T47D (cell line): Measurements from ENCODE around the gene TRIM46.

ENCODE experiments used
- DNase-seq, 2 experiments: peaks; one replicate each; pipeline versions ENCODE4 v3.0.0 to v3.0.0-alpha.2; 2011 to 2012; ENCODE audit warnings: low read depth in 1 of 2, low spot score in 1 of 2
- JUND ChIP-seq: IDR thresholded peaks from 2 replicates; pipeline ENCODE4 v1.6.1; 2012; ENCODE audit warnings: low read depth
- in situ Hi-C: cut with HindIII; loops from 2 replicates; pipeline ENCODE4 v1.10.0; 2016; ENCODE audit warnings: low sequenced_read_pairs, low pct_unique_long_range_greater_than_20kb

The TRIM46 gene

GRCh38 chr1:155178441-155179111, 4.9 kb downstream of the TRIM46 start:
- no peak for TF ChIP-seq JUND
- in situ Hi-C loops: no loop called here
- peak in 1 of 2 experiments; percentile 35 for DNase-seq

GRCh38 chr1:155179112-155180031, 5.7 kb downstream of the TRIM46 start:
- in situ Hi-C loops: no loop called here
- DNase-seq: peak in 1 of 2 experiments; percentile 33

GRCh38 chr1:155181371-155182051, 7.9 kb downstream of the TRIM46 start:
- in situ Hi-C loops: no loop called here
- no peak for TF ChIP-seq JUND
- no peak for DNase-seq

More at GRCh38 chr1:155179112-155180031, 5.7 kb downstream of the TRIM46 start:
- no peak for TF ChIP-seq JUND

GRCh38 chr1:155182052-155182550, 8.5 kb downstream of the TRIM46 start:
- in situ Hi-C loops: no loop called here

GRCh38 chr1:155183775-155184221, 10.1 kb downstream of the TRIM46 start:
- no peak for TF ChIP-seq JUND
- in situ Hi-C loops: no loop called here
- no peak for DNase-seq

More at GRCh38 chr1:155182052-155182550, 8.5 kb downstream of the TRIM46 start:
- peak in 1 of 2 experiments; percentile 29 for DNase-seq
- no peak for TF ChIP-seq JUND

- no peak for TF ChIP-seq JUND
- in situ Hi-C loops: no loop called here
- peak in 1 of 2 experiments; percentile 67 for DNase-seq
These were observed 10.7 kb downstream of the TRIM46 start for GRCh38 chr1:155184351-155184811.

- DNase-seq: peak in 1 of 2 experiments; percentile 67
- in situ Hi-C loops: no loop called here
- no peak for TF ChIP-seq JUND
These were observed 11.5 kb downstream of the TRIM46 start for GRCh38 chr1:155184835-155185782.

- no peak for TF ChIP-seq JUND
- in situ Hi-C loops: no loop called here
These were observed 12.1 kb downstream of the TRIM46 start for GRCh38 chr1:155185783-155186066.

GRCh38 chr1:155186067-155186793, 12.6 kb downstream of the TRIM46 start:
- in situ Hi-C loops: no loop called here
- no peak for TF ChIP-seq JUND
- DNase-seq: peak in 1 of 2 experiments; percentile 47

More at GRCh38 chr1:155185783-155186066, 12.1 kb downstream of the TRIM46 start:
- no peak for DNase-seq

GRCh38 chr1:155186794-155187455, 13.3 kb downstream of the TRIM46 start:
- peak in 1 of 2 experiments; percentile 53 for DNase-seq
- in situ Hi-C loops: no loop called here
- no peak for TF ChIP-seq JUND
